Left ventricle myocardium inferior (tissue), 1 donor: ENCODE data around the gene EHF. TPM values are rescaled to one million over a fixed set of nuclear protein-coding genes. Genes with fewer than 3 reads are reported as not detected.

ENCODE experiments used
- DNase-seq: peaks from one replicate; pipeline ENCODE4 v3.0.0-alpha.2; 2020
- H3K27ac ChIP-seq: fragments of 200-600 bp; replicated peaks from 2 replicates; pipeline ENCODE4 v1.8.0; 2021
- H3K27me3 ChIP-seq: fragments of 200-600 bp; 2 replicates; pipeline ENCODE4 v1.8.0; 2021; ENCODE audit warnings: low read depth
- H3K36me3 ChIP-seq: fragments of 200-600 bp; 2 replicates; pipeline ENCODE4 v1.8.0; 2021
- H3K4me1 ChIP-seq: fragments of 200-600 bp; 2 replicates; pipeline ENCODE4 v1.8.0; 2021
- H3K4me3 ChIP-seq: fragments of 200-600 bp; 2 replicates; pipeline ENCODE4 v1.8.0; 2021; ENCODE audit warnings: mild to moderate bottlenecking, moderate library complexity
- H3K9me3 ChIP-seq: fragments of 200-600 bp; replicated peaks from 2 replicates; pipeline ENCODE4 v1.8.0; 2021
- intact Hi-C: fragments of 100-400 bp; cut with micrococcal nuclease; formaldehyde crosslinking; loops from one replicate; pipeline ENCODE4 v1.11.0; 2022
- total RNA-seq: library from RNA; stranded (reverse); fragmentation: NEBNext Ultra II Directional; extraction: Animal tissue kit (Norgen Biotek cat#: 25700); gene quantifications from one replicate; pipeline ENCODE4 v1.2.1, GENCODE V29; 2021
- TF ChIP-seq, protein P1 (sequence below): fragments of 200-600 bp; IDR thresholded peaks from 2 replicates; pipeline ENCODE4 v1.8.0; 2021; ENCODE audit warnings: antibody characterized with exemption, mild to moderate bottlenecking, borderline replicate concordance
- donor health status: DM: no; HTN: yes; CAD: no; lungs with severe emphysema.

EHF gene
- total RNA-seq, 1 donor from 2014 or later: 1.6 TPM

GRCh38 chr11:34640924-34641275 is 20.0 kb downstream of the EHF start:
- no peaks in the 10 kb centered on the region for H3K9me3 ChIP-seq
- peaks cover 9% of the 10 kb centered on the region for H3K4me1 ChIP-seq
- TF ChIP-seq, protein P1, sequence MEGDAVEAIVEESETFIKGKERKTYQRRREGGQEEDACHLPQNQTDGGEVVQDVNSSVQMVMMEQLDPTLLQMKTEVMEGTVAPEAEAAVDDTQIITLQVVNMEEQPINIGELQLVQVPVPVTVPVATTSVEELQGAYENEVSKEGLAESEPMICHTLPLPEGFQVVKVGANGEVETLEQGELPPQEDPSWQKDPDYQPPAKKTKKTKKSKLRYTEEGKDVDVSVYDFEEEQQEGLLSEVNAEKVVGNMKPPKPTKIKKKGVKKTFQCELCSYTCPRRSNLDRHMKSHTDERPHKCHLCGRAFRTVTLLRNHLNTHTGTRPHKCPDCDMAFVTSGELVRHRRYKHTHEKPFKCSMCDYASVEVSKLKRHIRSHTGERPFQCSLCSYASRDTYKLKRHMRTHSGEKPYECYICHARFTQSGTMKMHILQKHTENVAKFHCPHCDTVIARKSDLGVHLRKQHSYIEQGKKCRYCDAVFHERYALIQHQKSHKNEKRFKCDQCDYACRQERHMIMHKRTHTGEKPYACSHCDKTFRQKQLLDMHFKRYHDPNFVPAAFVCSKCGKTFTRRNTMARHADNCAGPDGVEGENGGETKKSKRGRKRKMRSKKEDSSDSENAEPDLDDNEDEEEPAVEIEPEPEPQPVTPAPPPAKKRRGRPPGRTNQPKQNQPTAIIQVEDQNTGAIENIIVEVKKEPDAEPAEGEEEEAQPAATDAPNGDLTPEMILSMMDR: no peak
- no peak for DNase-seq
- H3K27me3 ChIP-seq: no peaks in the 10 kb centered on the region
- H3K4me3 ChIP-seq: no peak overlapping the region
- H3K36me3 ChIP-seq: no peaks in the 10 kb centered on the region
- intact Hi-C loops: no loop called here
- H3K27ac ChIP-seq: no peak overlapping the region

DNA sequence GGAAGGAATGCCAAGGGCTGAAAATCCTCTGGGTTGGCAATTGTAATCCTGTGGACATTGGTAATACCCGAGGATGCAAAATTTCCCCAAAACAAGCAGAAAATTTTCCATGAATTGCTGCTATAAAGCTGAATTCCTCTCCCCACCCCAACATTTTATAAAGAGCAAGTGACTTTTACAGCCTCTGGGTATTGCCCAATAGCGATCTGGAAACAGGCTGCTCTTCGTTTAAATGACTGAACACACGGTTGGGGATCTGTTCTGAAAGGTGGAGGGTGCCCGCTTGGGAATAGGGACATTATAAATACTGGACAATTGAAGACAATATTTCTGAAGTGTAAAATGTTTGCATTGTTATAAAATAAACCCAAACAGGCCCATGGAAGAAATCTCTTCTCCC is 20.6 kb downstream of the EHF start:
- Histone ChIP-seq H3K9me3 (no peaks in the 10 kb centered on the region), H3K27me3 (no peaks in the 10 kb centered on the region), H3K27ac (no peak overlapping the region), H3K4me1 (peaks cover 9% of the 10 kb centered on the region), H3K4me3 (no peak overlapping the region), H3K36me3 (no peaks in the 10 kb centered on the region)
- DNase-seq: no peak
- TF ChIP-seq, protein P1: no peak
- intact Hi-C loops: no loop called here

- intact Hi-C loops: no loop called here
- DNase-seq: no peak
- H3K27ac ChIP-seq: no peak overlapping the region
- H3K4me1 ChIP-seq: peaks cover 7% of the 10 kb centered on the region
- no peaks in the 10 kb centered on the region for H3K36me3 ChIP-seq
- TF ChIP-seq, protein P1: no peak
- no peak overlapping the region for H3K4me3 ChIP-seq
- no peaks in the 10 kb centered on the region for H3K27me3 ChIP-seq
- H3K9me3 ChIP-seq: no peaks in the 10 kb centered on the region
These were observed 21.2 kb downstream of the EHF start for GRCh38 chr11:34642001-34642554.

DNA sequence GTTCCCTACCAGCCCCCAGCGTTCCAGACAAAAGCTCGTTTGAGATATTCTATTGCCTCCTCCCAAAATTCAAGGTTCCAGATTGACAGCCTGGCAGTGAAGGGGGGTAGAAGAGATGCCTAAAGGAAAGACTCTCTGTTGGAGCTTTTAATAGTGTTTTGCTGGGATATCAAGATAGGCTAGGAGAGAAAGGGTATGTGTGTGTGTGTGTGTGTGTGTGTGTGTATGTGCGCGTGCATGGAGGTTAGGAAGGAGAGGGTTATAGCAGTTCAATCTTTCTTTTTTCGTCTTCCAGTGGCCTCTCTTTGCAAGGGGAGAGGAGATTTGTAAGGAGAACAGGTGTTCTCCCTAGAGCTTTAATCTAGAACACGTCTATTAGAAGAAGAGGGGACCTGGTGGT is 22.0 kb downstream of the EHF start:
- no peak overlapping the region for H3K4me3 ChIP-seq
- DNase-seq: no peak
- intact Hi-C loops: no loop called here
- H3K27me3 ChIP-seq: no peaks in the 10 kb centered on the region
- H3K4me1 ChIP-seq: no peaks in the 10 kb centered on the region
- H3K9me3 ChIP-seq: no peaks in the 10 kb centered on the region
- TF ChIP-seq, protein P1: no peak
- H3K27ac ChIP-seq: no peak overlapping the region
- no peaks in the 10 kb centered on the region for H3K36me3 ChIP-seq

DNA sequence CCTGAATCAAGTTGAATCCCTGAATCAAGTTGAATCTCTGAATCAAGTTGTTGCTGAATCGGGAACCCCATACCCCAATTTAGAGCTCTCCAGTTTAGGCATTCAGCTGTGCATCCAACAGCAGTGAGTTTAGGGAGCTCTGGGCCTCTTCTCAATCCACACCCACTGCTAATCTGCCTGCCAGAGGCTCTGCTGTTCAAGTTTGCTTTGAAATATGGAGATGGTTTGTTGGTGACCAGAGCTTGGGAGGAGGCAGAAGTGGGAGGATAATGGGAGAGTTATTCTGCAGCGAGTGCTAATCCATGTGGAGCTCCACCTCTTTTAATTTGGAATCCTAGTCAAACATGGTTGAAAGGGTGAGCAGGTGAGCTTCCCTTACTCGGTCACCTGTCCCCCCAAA is 22.4 kb downstream of the EHF start:
- TF ChIP-seq, protein P1: no peak
- no peak overlapping the region for H3K4me3 ChIP-seq
- intact Hi-C loops: no loop called here
- no peaks in the 10 kb centered on the region for H3K27me3 ChIP-seq
- H3K4me1 ChIP-seq: no peaks in the 10 kb centered on the region
- no peaks in the 10 kb centered on the region for H3K9me3 ChIP-seq
- DNase-seq: no peak
- no peak overlapping the region for H3K27ac ChIP-seq
- no peaks in the 10 kb centered on the region for H3K36me3 ChIP-seq
